A673 (cell line): ENCODE results near the gene FAM20A.

ENCODE experiments used
- EZH2 ChIP-seq: fragments of 200-600 bp; sonication (generic); IDR thresholded peaks from 2 replicates; pipeline ENCODE4 v1.6.1; 2017; ENCODE audit warnings: borderline replicate concordance, low read depth, mild to moderate bottlenecking, mixed read lengths, antibody characterized with exemption, low read length; ENCODE audit not compliant: poor library complexity, severe bottlenecking
- TF ChIP-seq, protein P1 (sequence below): fragments of 300-800, 200-600 bp; sonication (generic); conservative IDR thresholded peaks from 2 replicates; pipeline ENCODE4 v1.5.1; 2017; ENCODE audit warnings: low read depth, mild to moderate bottlenecking, antibody characterized with exemption, low read length, moderate library complexity, mixed read lengths

DNA sequence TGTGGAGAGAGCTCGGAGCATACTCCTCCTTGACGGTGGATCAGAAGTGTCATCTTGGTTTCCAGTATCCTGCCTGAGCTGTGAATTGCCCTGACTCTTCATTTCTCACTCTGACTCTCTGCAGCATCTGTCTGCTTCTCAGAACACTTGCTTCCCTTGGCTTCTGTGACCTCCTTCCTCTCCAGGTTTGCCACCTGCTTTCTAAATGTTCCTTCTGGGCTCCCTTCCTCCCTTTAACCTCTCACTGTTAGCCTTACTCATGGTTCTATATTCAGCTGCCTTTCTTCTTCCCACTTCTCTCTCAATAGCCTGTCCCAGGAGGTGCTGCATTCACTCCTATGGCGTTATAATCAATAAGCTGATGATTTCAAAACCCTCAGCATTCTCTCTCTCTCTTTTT lies 100.1 kb downstream of the FAM20A start:
- TF ChIP-seq, protein P1, sequence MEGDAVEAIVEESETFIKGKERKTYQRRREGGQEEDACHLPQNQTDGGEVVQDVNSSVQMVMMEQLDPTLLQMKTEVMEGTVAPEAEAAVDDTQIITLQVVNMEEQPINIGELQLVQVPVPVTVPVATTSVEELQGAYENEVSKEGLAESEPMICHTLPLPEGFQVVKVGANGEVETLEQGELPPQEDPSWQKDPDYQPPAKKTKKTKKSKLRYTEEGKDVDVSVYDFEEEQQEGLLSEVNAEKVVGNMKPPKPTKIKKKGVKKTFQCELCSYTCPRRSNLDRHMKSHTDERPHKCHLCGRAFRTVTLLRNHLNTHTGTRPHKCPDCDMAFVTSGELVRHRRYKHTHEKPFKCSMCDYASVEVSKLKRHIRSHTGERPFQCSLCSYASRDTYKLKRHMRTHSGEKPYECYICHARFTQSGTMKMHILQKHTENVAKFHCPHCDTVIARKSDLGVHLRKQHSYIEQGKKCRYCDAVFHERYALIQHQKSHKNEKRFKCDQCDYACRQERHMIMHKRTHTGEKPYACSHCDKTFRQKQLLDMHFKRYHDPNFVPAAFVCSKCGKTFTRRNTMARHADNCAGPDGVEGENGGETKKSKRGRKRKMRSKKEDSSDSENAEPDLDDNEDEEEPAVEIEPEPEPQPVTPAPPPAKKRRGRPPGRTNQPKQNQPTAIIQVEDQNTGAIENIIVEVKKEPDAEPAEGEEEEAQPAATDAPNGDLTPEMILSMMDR = no peak
- no peak for TF ChIP-seq EZH2
